HCT116 (cell line): ENCODE data around the gene MRPL1. TPM values are rescaled to one million over a fixed set of nuclear protein-coding genes. Genes with fewer than 3 reads are reported as not detected.

Experiments used
- ATAC-seq: fragments of 200-7000 bp; cut with Tn5 transposase; 2 replicates; pipeline ENCODE4 v1.9.1; 2020; ENCODE audit warnings: mild to moderate bottlenecking, moderate library complexity
- BruUV-seq: library from RNA; stranded (reverse); fragments of 400-500 nt; replicated peaks from 2 replicates; lab custom pipeline; 2021; lab: Mats Ljungman, UMichigan
- CTCF ChIA-PET: fragments of 300-600 bp; sonication (Branson Sonifier 250); formaldehyde crosslinking; loops from one replicate; lab custom pipeline; 2021; ENCODE audit warnings: antibody characterized with exemption; lab: Charles Lee
- POLR2A ChIA-PET: fragments of 300-600, 350-600 bp; sonication (Branson Sonifier 250); formaldehyde crosslinking; loops from one replicate; lab custom pipeline; 2021; ENCODE audit warnings: antibody characterized with exemption; lab: Charles Lee
- RAD21 ChIA-PET, 2 experiments: fragments of 300-600 bp; sonication (Branson Sonifier 250); formaldehyde crosslinking; loops; one replicate each; lab custom pipeline; 2023; ENCODE audit warnings: low total read pairs in 2 of 2; ENCODE audit not compliant: uncharacterized antibody in 2 of 2, unreplicated experiment in 2 of 2, low non-redundant PET in 1 of 2; lab: Charles Lee
- DNase-seq: peaks from one replicate; pipeline ENCODE4 v3.0.0-alpha.2; 2010; ENCODE audit warnings: low read depth, low spot score
- H2AFZ ChIP-seq: fragments of 200-600 bp; shearing (Covaris generic), sonication (generic); 2 replicates; pipeline ENCODE4 v1.6.1; 2017; ENCODE audit warnings: low read depth, mixed run types, mixed read lengths, antibody characterized with exemption, low read length; ENCODE audit not compliant: poor library complexity, severe bottlenecking
- H3K27ac ChIP-seq: 2 replicates; pipeline ENCODE4 v1.5.1; 2012; ENCODE audit warnings: low read depth, low read length
- H3K27me3 ChIP-seq: fragments of 200-600 bp; sonication (generic); 2 replicates; pipeline ENCODE4 v1.6.1; 2016; ENCODE audit warnings: mixed run types, low read length, mixed read lengths; ENCODE audit not compliant: insufficient read depth
- H3K36me3 ChIP-seq, 2 experiments: fragments of 200-500 bp in 1 of 2; fragments of 200-600 bp in 1 of 2; sonication (Bioruptor generic) in 1 of 2; sonication (generic) in 1 of 2; 2 replicates each; pipeline versions ENCODE4 v1.5.1 to v1.6.1; 2014 to 2016; ENCODE audit warnings: low read length in 2 of 2, inconsistent platforms in 1 of 2, mixed read lengths in 1 of 2, mixed run types in 1 of 2; ENCODE audit not compliant: insufficient read depth in 2 of 2, control insufficient read depth in 1 of 2
- H3K4me1 ChIP-seq, 2 experiments: fragments of 200-600 bp in 1 of 2; sonication (generic) in 1 of 2; 2 replicates each; pipeline versions ENCODE4 v1.5.1 to v1.6.1; 2012 to 2017; ENCODE audit warnings: low read length in 2 of 2, inconsistent platforms in 1 of 2, mild to moderate bottlenecking in 1 of 2, mixed read lengths in 1 of 2, mixed run types in 1 of 2, moderate library complexity in 1 of 2; ENCODE audit not compliant: insufficient read depth in 2 of 2, control insufficient read depth in 1 of 2
- H3K4me2 ChIP-seq: fragments of 200-600 bp; sonication (generic); 2 replicates; pipeline ENCODE4 v1.6.1; 2017; ENCODE audit warnings: mixed run types, low read length, mixed read lengths
- H3K4me3 ChIP-seq, 2 experiments: fragments of 200-600 bp in 1 of 2; sonication (generic) in 1 of 2; replicated peaks in 1 of 2; 2 replicates each; pipeline ENCODE4 v1.5.1; 2011 to 2016; ENCODE audit warnings: low read length in 2 of 2, control low read depth in 1 of 2, low read depth in 1 of 2, mild to moderate bottlenecking in 1 of 2, mixed read lengths in 1 of 2, mixed run types in 1 of 2
- H3K79me2 ChIP-seq: fragments of 200-600 bp; sonication (generic); 2 replicates; pipeline ENCODE4 v1.6.1; 2017; ENCODE audit warnings: mild to moderate bottlenecking, mixed run types, low read length, moderate library complexity, mixed read lengths; ENCODE audit not compliant: insufficient read depth
- H3K9ac ChIP-seq: fragments of 200-600 bp; sonication (generic); 2 replicates; pipeline ENCODE4 v1.6.1; 2016; ENCODE audit warnings: low read length, mixed read lengths
- H3K9me2 ChIP-seq: fragments of 200-600 bp; sonication (generic), shearing (Covaris generic); 2 replicates; pipeline ENCODE4 v1.6.1; 2017; ENCODE audit warnings: mixed run types, mild to moderate bottlenecking, moderate library complexity; ENCODE audit not compliant: insufficient read depth
- H3K9me3 ChIP-seq, 2 experiments: fragments of 200-500 bp in 1 of 2; fragments of 200-600 bp in 1 of 2; sonication (Bioruptor generic) in 1 of 2; sonication (generic) in 1 of 2; 2 replicates each; pipeline ENCODE4 v1.6.1; 2014 to 2017; ENCODE audit warnings: low read length in 2 of 2, mixed read lengths in 2 of 2, inconsistent platforms in 1 of 2, low read depth in 1 of 2, mild to moderate bottlenecking in 1 of 2, mixed run types in 1 of 2, moderate library complexity in 1 of 2; ENCODE audit not compliant: control insufficient read depth in 1 of 2, insufficient read depth in 1 of 2
- H4K20me1 ChIP-seq: fragments of 200-600 bp; sonication (generic), shearing (Covaris generic); 2 replicates; pipeline ENCODE4 v1.6.1; 2017; ENCODE audit warnings: mixed run types, mild to moderate bottlenecking, moderate library complexity; ENCODE audit not compliant: insufficient read depth
- EGR1 ChIP-seq: IDR thresholded peaks from 2 replicates; pipeline ENCODE4 v1.6.1; 2012; ENCODE audit warnings: low read depth
- FOSL1 ChIP-seq: IDR thresholded peaks from 2 replicates; pipeline ENCODE4 v1.6.1; 2012; ENCODE audit warnings: low read depth
- JUND ChIP-seq: IDR thresholded peaks from 2 replicates; pipeline ENCODE4 v1.6.1; 2012
- POLR2A ChIP-seq: IDR thresholded peaks from 2 replicates; pipeline ENCODE4 v1.7.0; 2011; ENCODE audit warnings: borderline replicate concordance; ENCODE audit not compliant: insufficient read depth, insufficient read length; ENCODE audit errors: extremely low read depth
- RAD21 ChIP-seq: IDR thresholded peaks from 2 replicates; pipeline ENCODE4 v1.6.1; 2012; ENCODE audit warnings: low read depth, mild to moderate bottlenecking
- SRF ChIP-seq: IDR thresholded peaks from 2 replicates; pipeline ENCODE4 v1.6.1; 2012; ENCODE audit warnings: low read depth
- ZFX ChIP-seq: fragments of 450-650 bp; IDR thresholded peaks from 2 replicates; pipeline ENCODE4 v1.6.1; 2017
- intact Hi-C: fragments of 100-400 bp; cut with micrococcal nuclease; formaldehyde crosslinking; loops from 2 replicates; pipeline ENCODE4 v1.10.0; 2022
- total RNA-seq: library from RNA; stranded (reverse); gene quantifications from one replicate; pipeline ENCODE4 v1.2.1, GENCODE V29; 2021; ENCODE audit not compliant: unreplicated experiment
- TF ChIP-seq, protein P1 (sequence below): IDR thresholded peaks from 2 replicates; pipeline ENCODE4 v1.6.1; 2012; ENCODE audit warnings: low read depth
- TF ChIP-seq, protein P2 (sequence below): IDR thresholded peaks from 2 replicates; pipeline ENCODE4 v1.6.1; 2012

MRPL1 gene
- total RNA-seq, 1 experiment from 2014 or later = 54.9 TPM

DNA sequence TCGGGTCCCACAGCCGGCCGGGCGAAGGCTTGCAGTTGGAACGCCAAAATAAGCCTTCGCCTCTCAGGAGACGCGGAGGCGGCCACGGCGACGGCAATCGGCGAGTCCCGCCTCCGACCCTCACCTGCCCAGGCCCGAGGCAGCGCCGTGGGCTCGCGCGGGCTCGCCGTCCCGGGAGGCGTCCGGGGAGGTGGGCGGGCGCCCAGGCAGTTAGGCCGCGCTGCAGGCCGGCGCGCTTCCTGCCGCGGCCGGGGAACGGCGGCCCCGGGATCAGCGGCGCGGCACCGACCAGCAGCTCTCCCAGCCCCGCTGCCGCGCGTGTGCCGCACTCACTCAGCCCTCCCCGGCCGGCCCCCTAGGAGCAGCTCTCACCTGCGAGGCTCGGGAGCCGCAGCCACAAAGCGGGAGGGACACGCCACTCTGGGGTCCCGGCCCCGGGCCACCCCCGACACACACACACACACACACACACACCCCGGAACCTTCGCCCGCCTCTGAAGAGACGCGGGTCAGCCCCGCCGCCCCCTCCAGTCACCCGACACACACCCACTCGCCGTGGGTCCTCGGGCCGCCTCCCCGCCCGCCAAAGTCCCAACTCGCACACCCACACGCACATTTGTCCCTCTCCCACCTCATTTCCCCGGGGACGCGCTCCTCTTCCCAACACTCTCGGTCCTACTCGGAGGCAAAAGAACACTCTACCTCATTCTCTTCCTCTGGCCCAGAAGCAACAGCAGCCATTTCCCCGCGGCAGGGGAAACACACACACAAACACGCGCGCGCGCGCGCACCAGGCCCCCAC, 43.8 kb upstream of the MRPL1 start, which contains the start of gene CNOT6L:
TSS of gene CNOT6L (minus strand) at position 767 of the 802 bp plus-strand sequence. CDS start at position 707, 60 bp downstream.
- ATAC-seq = peak; percentile 50

DNA sequence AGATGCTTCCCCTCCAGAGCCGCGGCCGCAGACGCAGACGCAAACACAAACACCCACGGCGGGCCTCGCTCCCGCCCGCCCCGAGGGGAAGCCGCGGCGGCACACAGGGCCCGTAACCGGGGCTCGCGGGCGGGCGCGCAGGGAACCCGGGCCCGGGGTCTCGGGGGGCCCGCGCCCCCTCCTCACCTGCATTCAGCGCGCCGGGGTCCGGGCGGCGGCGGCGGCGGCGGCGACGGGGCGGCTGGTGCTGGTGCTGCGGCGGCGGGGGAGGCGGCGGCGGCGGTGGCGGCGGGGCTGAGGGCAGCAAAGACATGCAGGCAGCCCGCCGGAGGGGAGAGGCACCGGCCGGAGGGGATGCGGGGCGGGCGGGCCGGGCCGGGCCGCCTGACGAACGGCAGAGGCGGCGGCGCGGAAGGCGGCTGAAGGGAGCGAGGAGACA, 43.2 kb upstream of the MRPL1 start:
- H3K4me2 ChIP-seq = peak overlapping the region; percentile 88
- peaks cover 12 to 17% of the 10 kb centered on the region in 2 experiments for H3K4me1 ChIP-seq
- H3K9me2 ChIP-seq = no peaks in the 10 kb centered on the region
- no peaks in the 10 kb centered on the region for H3K36me3 ChIP-seq
- ATAC-seq = peak; percentile 8
- H3K9ac ChIP-seq = peak overlapping the region; percentile 81
- H3K9me3 ChIP-seq = no peaks in the 10 kb centered on the region
- RAD21 ChIA-PET = interaction anchor here in 1 of 2 experiments (1.1 kb wide), 1 partner anchor 238 kb away, joined by 3 read pairs; the partner anchor contains the start of gene FRAS1
- intact Hi-C loops = no loop called here
- DNase-seq = no peak
- no TSS peak for BruUV-seq
- CTCF ChIA-PET = interaction anchor here (1.0 kb wide), 1 partner anchor 43 kb away, joined by 3 read pairs; the partner anchor contains the start of gene MRPL1
- peak overlapping the region; percentile 89 to 94 for H3K4me3 ChIP-seq
- no peaks in the 10 kb centered on the region for H3K27me3 ChIP-seq
- TF ChIP-seq, protein P1, sequence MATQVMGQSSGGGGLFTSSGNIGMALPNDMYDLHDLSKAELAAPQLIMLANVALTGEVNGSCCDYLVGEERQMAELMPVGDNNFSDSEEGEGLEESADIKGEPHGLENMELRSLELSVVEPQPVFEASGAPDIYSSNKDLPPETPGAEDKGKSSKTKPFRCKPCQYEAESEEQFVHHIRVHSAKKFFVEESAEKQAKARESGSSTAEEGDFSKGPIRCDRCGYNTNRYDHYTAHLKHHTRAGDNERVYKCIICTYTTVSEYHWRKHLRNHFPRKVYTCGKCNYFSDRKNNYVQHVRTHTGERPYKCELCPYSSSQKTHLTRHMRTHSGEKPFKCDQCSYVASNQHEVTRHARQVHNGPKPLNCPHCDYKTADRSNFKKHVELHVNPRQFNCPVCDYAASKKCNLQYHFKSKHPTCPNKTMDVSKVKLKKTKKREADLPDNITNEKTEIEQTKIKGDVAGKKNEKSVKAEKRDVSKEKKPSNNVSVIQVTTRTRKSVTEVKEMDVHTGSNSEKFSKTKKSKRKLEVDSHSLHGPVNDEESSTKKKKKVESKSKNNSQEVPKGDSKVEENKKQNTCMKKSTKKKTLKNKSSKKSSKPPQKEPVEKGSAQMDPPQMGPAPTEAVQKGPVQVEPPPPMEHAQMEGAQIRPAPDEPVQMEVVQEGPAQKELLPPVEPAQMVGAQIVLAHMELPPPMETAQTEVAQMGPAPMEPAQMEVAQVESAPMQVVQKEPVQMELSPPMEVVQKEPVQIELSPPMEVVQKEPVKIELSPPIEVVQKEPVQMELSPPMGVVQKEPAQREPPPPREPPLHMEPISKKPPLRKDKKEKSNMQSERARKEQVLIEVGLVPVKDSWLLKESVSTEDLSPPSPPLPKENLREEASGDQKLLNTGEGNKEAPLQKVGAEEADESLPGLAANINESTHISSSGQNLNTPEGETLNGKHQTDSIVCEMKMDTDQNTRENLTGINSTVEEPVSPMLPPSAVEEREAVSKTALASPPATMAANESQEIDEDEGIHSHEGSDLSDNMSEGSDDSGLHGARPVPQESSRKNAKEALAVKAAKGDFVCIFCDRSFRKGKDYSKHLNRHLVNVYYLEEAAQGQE = no peak
- no peak for TF ChIP-seq SRF
- TF ChIP-seq JUND = no peak
- TF ChIP-seq FOSL1 = no peak
- TF ChIP-seq POLR2A = no peak
- H3K27ac ChIP-seq = peak overlapping the region; percentile 93
- peaks cover 45% of the 10 kb centered on the region for H3K79me2 ChIP-seq
- no peaks in the 10 kb centered on the region for H4K20me1 ChIP-seq
- POLR2A ChIA-PET = interaction anchor here (1.9 kb wide), 1 partner anchor 43 kb away, joined by 8 read pairs; the partner anchor contains the start of gene MRPL1
- H2AFZ ChIP-seq = no peak overlapping the region

More for the DNA sequence above, 43.8 kb upstream of the MRPL1 start, which contains the start of gene CNOT6L:
- H3K4me1 ChIP-seq = peaks cover 12 to 17% of the 10 kb centered on the region in 2 experiments
- peak within 1 kb of the TSS; percentile 81 for H3K9ac ChIP-seq
- ChIA-PET CTCF (no interaction called here), POLR2A (no interaction called here), RAD21 (no interaction called here)
- no peaks in the 10 kb centered on the region for H3K9me2 ChIP-seq
- H3K27me3 ChIP-seq = no peaks in the 10 kb centered on the region
- TF ChIP-seq EGR1 (0 out of 2 replicates have a peak, but pooled peaks have one; percentile 6), ZFX (peak; percentile 89), RAD21 (no peak)
- TF ChIP-seq, protein P2, sequence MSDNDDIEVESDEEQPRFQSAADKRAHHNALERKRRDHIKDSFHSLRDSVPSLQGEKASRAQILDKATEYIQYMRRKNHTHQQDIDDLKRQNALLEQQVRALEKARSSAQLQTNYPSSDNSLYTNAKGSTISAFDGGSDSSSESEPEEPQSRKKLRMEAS = peak; percentile 32; the same call in 1 of the 2 replicates
- H3K36me3 ChIP-seq = no peaks in the 10 kb centered on the region
- H3K4me3 ChIP-seq = peak within 1 kb of the TSS; percentile 89 to 94
- H3K27ac ChIP-seq = peak within 1 kb of the TSS; percentile 93
- H3K9me3 ChIP-seq = no peaks in the 10 kb centered on the region
- intact Hi-C loops = no loop called here
- H3K4me2 ChIP-seq = peak within 1 kb of the TSS; percentile 88
- DNase-seq = peak; percentile 36
- H4K20me1 ChIP-seq = no peaks in the 10 kb centered on the region
- peaks cover 52% of the 10 kb centered on the region for H3K79me2 ChIP-seq
- no TSS peak for BruUV-seq
- H2AFZ ChIP-seq = peak within 1 kb of the TSS; percentile 58
